Fibroblast of villous mesenchyme (primary cell): ENCODE data around the gene ZNF611. TPM values are rescaled to one million over a fixed set of nuclear protein-coding genes. Genes with fewer than 3 reads are reported as not detected.
A peak's percentile ranks its signal among the peaks of the same experiment; 100 is the strongest.
"Not testable (repeated sequence)": the region's sequence is repeated elsewhere in the genome, so short reads cannot be mapped to it uniquely, and the experiment has no call there.

Experiments used
- DNase-seq: peaks from one replicate; pipeline ENCODE4 v3.0.0-alpha.2; 2010; ENCODE audit warnings: low read depth
- H3K4me3 ChIP-seq: 2 replicates; pipeline ENCODE4 v1.5.1; 2011; ENCODE audit warnings: low read depth, mild to moderate bottlenecking, low read length
- CTCF ChIP-seq: IDR thresholded peaks from 2 replicates; pipeline ENCODE4 v1.5.1; 2012; ENCODE audit warnings: low read depth, mild to moderate bottlenecking, low read length; ENCODE audit not compliant: insufficient read depth
- total RNA-seq: library from RNA; depleted of rRNA; stranded (reverse); fragments of >200 nt; gene quantifications from 2 replicates; pipeline ENCODE4 v1.2.3, GENCODE V29; 2012

ZNF611 gene
- total RNA-seq, 1 donor, result 13.4 TPM

- no peak for DNase-seq
Measured at GRCh38 chr19:52679598-52679997, 55.2 kb downstream of the ZNF611 start.

GRCh38 chr19:52675239-52675638 lies 59.6 kb downstream of the ZNF611 start:
- not testable (repeated sequence) for H3K4me3 ChIP-seq, DNase-seq

More at GRCh38 chr19:52679598-52679997, 55.2 kb downstream of the ZNF611 start:
- TF ChIP-seq CTCF, result no peak
- no peak overlapping the region for H3K4me3 ChIP-seq

- DNase-seq, result peak; percentile 72
- no peak for TF ChIP-seq CTCF
- H3K4me3 ChIP-seq, result no peak overlapping the region
Measured at GRCh38 chr19:52673014-52673413, 61.8 kb downstream of the ZNF611 start.

GRCh38 chr19:52670046-52670445 lies 64.8 kb downstream of the ZNF611 start:
- no peak for DNase-seq
- no peak for TF ChIP-seq CTCF
- no peak overlapping the region for H3K4me3 ChIP-seq

- no peak for TF ChIP-seq CTCF
- DNase-seq, result no peak
- H3K4me3 ChIP-seq, result no peak overlapping the region
Measured at GRCh38 chr19:52669586-52669985, 65.3 kb downstream of the ZNF611 start.

- TF ChIP-seq CTCF, result no peak
- no peak for DNase-seq
- H3K4me3 ChIP-seq, result no peak overlapping the region
Measured at GRCh38 chr19:52667972-52668371, 66.9 kb downstream of the ZNF611 start.

GRCh38 chr19:52666506-52666905 lies 68.3 kb downstream of the ZNF611 start:
- TF ChIP-seq CTCF, result no peak
- no peak overlapping the region for H3K4me3 ChIP-seq
- no peak for DNase-seq

- DNase-seq, result peak; percentile 29
- TF ChIP-seq CTCF, result no peak
- H3K4me3 ChIP-seq, result no peak overlapping the region
Measured at GRCh38 chr19:52665529-52665928, 69.3 kb downstream of the ZNF611 start.
